KMS-11 (cell line): ENCODE results near the gene SCN5A.
"Not testable (repeated sequence)": the region's sequence is repeated elsewhere in the genome, so short reads cannot be mapped to it uniquely, and the experiment has no call there.

ENCODE experiments used
- H2AFZ ChIP-seq: fragments of 200-600 bp; sonication (generic); 2 replicates; pipeline ENCODE4 v1.6.1; 2016; ENCODE audit warnings: antibody characterized with exemption, mixed run types, low read depth
- H3K27ac ChIP-seq: fragments of 200-600 bp; sonication (generic); 2 replicates; pipeline ENCODE4 v1.6.1; 2016; ENCODE audit warnings: mild to moderate bottlenecking, mixed run types
- H3K27me3 ChIP-seq: fragments of 200-600 bp; sonication (generic); 2 replicates; pipeline ENCODE4 v1.6.1; 2017; ENCODE audit warnings: mild to moderate bottlenecking, low read depth, mixed run types, moderate library complexity; ENCODE audit not compliant: insufficient read depth
- H3K36me3 ChIP-seq: fragments of 200-600 bp; sonication (generic); 2 replicates; pipeline ENCODE4 v1.6.1; 2017; ENCODE audit warnings: mild to moderate bottlenecking, mixed run types; ENCODE audit not compliant: insufficient read depth
- H3K4me1 ChIP-seq: fragments of 200-600 bp; sonication (generic); 2 replicates; pipeline ENCODE4 v1.6.1; 2016; ENCODE audit warnings: mild to moderate bottlenecking, low read depth, mixed run types; ENCODE audit not compliant: poor library complexity, severe bottlenecking
- H3K4me2 ChIP-seq: fragments of 200-600 bp; sonication (generic); 2 replicates; pipeline ENCODE4 v1.7.0; 2016; ENCODE audit warnings: mild to moderate bottlenecking, mixed run types
- H3K4me3 ChIP-seq: fragments of 200-600 bp; sonication (generic); IDR thresholded peaks from 2 replicates; pipeline ENCODE4 v1.6.1; 2017; ENCODE audit warnings: low read depth, low read length, mixed read lengths; ENCODE audit not compliant: insufficient read depth
- H3K79me2 ChIP-seq: fragments of 200-600 bp; sonication (generic); 2 replicates; pipeline ENCODE4 v1.6.1; 2016; ENCODE audit warnings: low read depth, mixed run types; ENCODE audit not compliant: insufficient read depth
- H3K9ac ChIP-seq: fragments of 200-600 bp; sonication (generic); 2 replicates; pipeline ENCODE4 v1.6.1; 2016; ENCODE audit warnings: mild to moderate bottlenecking, mixed run types
- H4K20me1 ChIP-seq: fragments of 200-600 bp; sonication (generic); 2 replicates; pipeline ENCODE4 v1.6.1; 2016; ENCODE audit warnings: mild to moderate bottlenecking, mixed run types; ENCODE audit not compliant: insufficient read depth
- CTCF ChIP-seq: fragments of 200-600 bp; sonication (generic); conservative IDR thresholded peaks from 2 replicates; pipeline ENCODE4 v1.6.1; 2017; ENCODE audit warnings: low read depth, mild to moderate bottlenecking, antibody characterized with exemption, low read length, moderate library complexity, mixed read lengths

SCN5A gene

GRCh38 chr3:38573556-38573955 lies 75.9 kb downstream of the SCN5A start:
- Histone ChIP-seq H3K79me2 (no peaks in the 10 kb centered on the region), H3K4me1 (no peaks in the 10 kb centered on the region), H4K20me1 (no peaks in the 10 kb centered on the region), H2AFZ (no peak overlapping the region), H3K27me3 (no peaks in the 10 kb centered on the region), H3K4me3 (no peak overlapping the region), H3K27ac (no peak overlapping the region), H3K4me2 (no peak overlapping the region), H3K9ac (no peak overlapping the region), H3K36me3 (no peaks in the 10 kb centered on the region)
- TF ChIP-seq CTCF: no peak

- TF ChIP-seq CTCF: no peak
- Histone ChIP-seq H3K27me3 (no peaks in the 10 kb centered on the region), H3K27ac (no peak overlapping the region)
Measured at GRCh38 chr3:38573111-38573510, 76.4 kb downstream of the SCN5A start.

DNA sequence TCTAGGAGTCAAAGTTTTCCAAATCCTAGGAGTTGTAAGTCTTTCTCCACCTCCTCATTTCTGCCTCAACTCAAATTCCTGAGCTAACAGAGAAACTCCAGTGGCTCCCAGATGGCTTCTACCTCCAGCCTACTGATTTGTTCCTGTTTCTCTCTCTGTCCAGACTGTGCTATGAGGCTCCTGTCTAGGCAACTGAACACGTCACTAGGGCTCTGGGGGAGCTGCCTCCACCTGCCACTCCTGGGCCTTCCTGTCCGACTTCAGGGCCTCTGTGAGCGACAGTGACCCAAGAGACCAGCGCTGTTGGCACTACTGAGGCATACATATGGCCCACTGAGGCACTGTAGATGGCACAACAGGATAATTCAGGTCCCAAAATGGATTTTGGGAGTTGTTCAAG lies 82.0 kb downstream of the SCN5A start:
- TF ChIP-seq CTCF: no peak
- no peak overlapping the region for H3K4me3 ChIP-seq
- H3K4me2 ChIP-seq: no peak overlapping the region
- no peaks in the 10 kb centered on the region for H3K79me2 ChIP-seq
- H3K9ac ChIP-seq: no peak overlapping the region
- H3K36me3 ChIP-seq: no peaks in the 10 kb centered on the region
- H3K27me3 ChIP-seq: no peaks in the 10 kb centered on the region
- H2AFZ ChIP-seq: no peak overlapping the region
- H3K4me1 ChIP-seq: no peaks in the 10 kb centered on the region
- H4K20me1 ChIP-seq: no peaks in the 10 kb centered on the region
- no peak overlapping the region for H3K27ac ChIP-seq

More at GRCh38 chr3:38573111-38573510, 76.4 kb downstream of the SCN5A start:
- no peak overlapping the region for H3K4me3 ChIP-seq
- no peak overlapping the region for H3K9ac ChIP-seq
- no peak overlapping the region for H3K4me2 ChIP-seq
- H3K79me2 ChIP-seq: no peaks in the 10 kb centered on the region
- H3K36me3 ChIP-seq: no peaks in the 10 kb centered on the region
- H2AFZ ChIP-seq: no peak overlapping the region
- no peaks in the 10 kb centered on the region for H4K20me1 ChIP-seq
- no peaks in the 10 kb centered on the region for H3K4me1 ChIP-seq

DNA sequence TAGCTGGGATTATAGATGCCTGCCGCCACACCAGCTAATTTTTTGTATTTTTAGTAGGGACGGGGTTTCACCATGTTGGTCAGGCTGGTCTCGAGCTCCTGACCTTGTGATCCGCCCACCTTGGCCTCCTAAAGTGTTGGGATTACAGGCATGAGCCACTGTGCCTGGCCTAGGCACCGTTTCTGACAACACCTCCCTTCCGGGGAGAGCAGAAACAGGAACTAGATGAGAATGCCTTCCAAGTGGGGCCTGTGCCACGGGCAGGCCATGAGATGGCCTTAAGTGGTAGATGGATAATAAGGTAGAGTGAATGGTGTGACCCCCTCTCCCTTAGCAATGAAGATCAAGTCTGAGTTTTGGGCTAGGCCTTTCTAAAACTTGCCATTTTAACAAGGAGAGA lies 82.7 kb downstream of the SCN5A start:
- not testable (repeated sequence) for H3K27ac ChIP-seq, H3K36me3 ChIP-seq, H3K27me3 ChIP-seq, H3K4me2 ChIP-seq, H3K79me2 ChIP-seq, H3K4me3 ChIP-seq, H4K20me1 ChIP-seq, H3K9ac ChIP-seq, H3K4me1 ChIP-seq, H2AFZ ChIP-seq

GRCh38 chr3:38566215-38566528 lies 83.3 kb downstream of the SCN5A start:
- H3K36me3 ChIP-seq: no peaks in the 10 kb centered on the region
- no peak overlapping the region for H2AFZ ChIP-seq
- TF ChIP-seq CTCF: no peak
- no peaks in the 10 kb centered on the region for H3K79me2 ChIP-seq
- no peak overlapping the region for H3K9ac ChIP-seq
- no peaks in the 10 kb centered on the region for H4K20me1 ChIP-seq
- H3K4me3 ChIP-seq: no peak overlapping the region
- no peaks in the 10 kb centered on the region for H3K4me1 ChIP-seq
- H3K27me3 ChIP-seq: no peaks in the 10 kb centered on the region
- no peak overlapping the region for H3K4me2 ChIP-seq
- no peak overlapping the region for H3K27ac ChIP-seq
